GM21423 (cell line): ENCODE results near the gene BORCS5.
"Not testable (repeated sequence)": the region's sequence is repeated elsewhere in the genome, so short reads cannot be mapped to it uniquely, and the experiment has no call there.

ENCODE experiments used
- ATAC-seq: cut with Tn5 transposase; IDR thresholded peaks from one replicate; pipeline ENCODE4 v1.9.1; 2021; ENCODE audit warnings: mild to moderate bottlenecking, moderate library complexity; ENCODE audit not compliant: unreplicated experiment

The BORCS5 gene

GRCh38 chr12:12384571-12385340, 27.9 kb downstream of the BORCS5 start:
- ATAC-seq, result no peak

- ATAC-seq, result no peak
Observed at GRCh38 chr12:12387501-12387900, 30.6 kb downstream of the BORCS5 start.

GRCh38 chr12:12392413-12392812, 35.5 kb downstream of the BORCS5 start:
- no peak for ATAC-seq

- ATAC-seq, result no peak
Observed at GRCh38 chr12:12393171-12393570, 36.3 kb downstream of the BORCS5 start.

- ATAC-seq, result no peak
Observed at GRCh38 chr12:12396694-12397093, 39.8 kb downstream of the BORCS5 start.

GRCh38 chr12:12397184-12397583, 40.3 kb downstream of the BORCS5 start:
- ATAC-seq, result no peak

- no peak for ATAC-seq
Observed at GRCh38 chr12:12398026-12398859, 41.4 kb downstream of the BORCS5 start.

GRCh38 chr12:12399161-12399560, 42.3 kb downstream of the BORCS5 start:
- ATAC-seq, result no peak

GRCh38 chr12:12399776-12400305, 43.0 kb downstream of the BORCS5 start:
- ATAC-seq, result no peak

GRCh38 chr12:12400793-12401192, 43.9 kb downstream of the BORCS5 start:
- no peak for ATAC-seq

- ATAC-seq, result no peak
Observed at GRCh38 chr12:12403264-12404248, 46.7 kb downstream of the BORCS5 start.

- no peak for ATAC-seq
Observed at GRCh38 chr12:12404297-12404696, 47.4 kb downstream of the BORCS5 start.

- ATAC-seq, result no peak
Observed at GRCh38 chr12:12405882-12406281, 49.0 kb downstream of the BORCS5 start.

GRCh38 chr12:12406762-12407161, 49.9 kb downstream of the BORCS5 start:
- ATAC-seq, result no peak

GRCh38 chr12:12408265-12408690, 51.4 kb downstream of the BORCS5 start:
- ATAC-seq, result no peak

GRCh38 chr12:12409337-12409736, 52.5 kb downstream of the BORCS5 start:
- ATAC-seq, result not testable (repeated sequence)

GRCh38 chr12:12415886-12416285, 59.0 kb downstream of the BORCS5 start:
- ATAC-seq, result no peak

GRCh38 chr12:12419165-12419564, 62.3 kb downstream of the BORCS5 start:
- not testable (repeated sequence) for ATAC-seq

- ATAC-seq, result no peak
Observed at GRCh38 chr12:12423367-12423766, 66.5 kb downstream of the BORCS5 start.

- ATAC-seq, result no peak
Observed at GRCh38 chr12:12425001-12425400, 68.1 kb downstream of the BORCS5 start.

- ATAC-seq, result no peak
Observed at GRCh38 chr12:12425616-12426015, 68.7 kb downstream of the BORCS5 start.
